GM19324 (cell line): Measurements from ENCODE around the gene SHROOM4.

ENCODE experiments used
- ATAC-seq: cut with Tn5 transposase; IDR thresholded peaks from one replicate; pipeline ENCODE4 v1.9.1; 2021; ENCODE audit warnings: mild to moderate bottlenecking, moderate library complexity; ENCODE audit not compliant: unreplicated experiment, low FRiP score

Gene SHROOM4

DNA sequence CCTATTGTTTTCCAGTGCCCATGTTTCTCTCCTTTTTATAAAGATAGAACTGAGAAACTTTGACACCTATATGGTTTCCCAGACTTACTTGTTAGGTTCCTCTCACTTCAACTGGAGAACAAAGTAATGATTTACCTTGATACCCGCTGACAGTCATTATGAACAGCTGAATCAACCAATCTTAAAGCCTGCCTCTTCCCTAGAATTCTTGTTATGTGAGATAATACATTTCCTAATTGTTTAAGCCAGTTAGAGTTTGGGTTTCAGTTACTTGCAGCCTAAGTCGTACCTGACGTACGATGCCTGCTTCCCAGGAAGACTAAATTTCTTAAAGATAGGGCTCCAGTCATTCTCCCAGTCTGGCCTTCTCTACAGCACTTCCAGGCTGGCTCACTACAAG is 97.3 kb downstream of the SHROOM4 start:
- ATAC-seq = no peak

DNA sequence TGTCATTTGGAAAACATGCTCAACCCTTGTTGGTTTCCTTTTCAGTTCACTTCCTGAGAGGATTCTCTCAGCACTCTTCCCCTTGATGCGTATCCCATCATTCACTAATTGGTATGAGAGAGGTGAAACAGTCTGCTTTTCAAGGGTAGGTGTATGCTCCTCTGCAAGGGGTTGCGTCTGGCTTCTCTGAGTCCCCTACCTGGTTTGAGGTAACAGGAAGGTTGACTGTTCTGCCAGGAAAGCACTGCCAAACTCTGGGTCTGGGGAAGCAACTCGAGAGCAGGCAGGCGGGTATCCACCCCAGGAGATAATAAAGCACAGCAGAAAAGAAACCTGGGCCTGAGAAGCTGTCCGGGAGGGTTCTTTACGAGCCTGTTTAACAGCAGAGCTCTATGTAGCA is 101.2 kb downstream of the SHROOM4 start:
- ATAC-seq = no peak

DNA sequence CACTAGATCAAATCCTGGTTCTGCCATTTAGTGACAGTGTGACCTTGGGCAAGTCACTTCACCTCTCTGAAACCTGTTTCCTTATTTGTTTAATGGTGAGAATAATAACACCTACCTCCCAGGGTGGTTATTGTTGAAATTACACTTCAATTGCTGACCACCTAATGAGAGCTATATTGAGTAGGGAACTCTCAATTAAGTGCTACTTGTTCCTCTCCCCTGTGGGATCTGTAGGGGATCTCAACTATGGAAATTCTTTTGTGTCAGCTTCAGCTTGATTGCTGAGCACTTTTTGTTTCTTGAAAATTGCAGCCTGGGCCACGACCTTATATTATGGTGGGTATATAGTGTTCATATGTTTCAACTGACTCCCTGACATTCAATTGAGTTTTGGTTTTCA is 102.1 kb downstream of the SHROOM4 start:
- ATAC-seq = no peak

DNA sequence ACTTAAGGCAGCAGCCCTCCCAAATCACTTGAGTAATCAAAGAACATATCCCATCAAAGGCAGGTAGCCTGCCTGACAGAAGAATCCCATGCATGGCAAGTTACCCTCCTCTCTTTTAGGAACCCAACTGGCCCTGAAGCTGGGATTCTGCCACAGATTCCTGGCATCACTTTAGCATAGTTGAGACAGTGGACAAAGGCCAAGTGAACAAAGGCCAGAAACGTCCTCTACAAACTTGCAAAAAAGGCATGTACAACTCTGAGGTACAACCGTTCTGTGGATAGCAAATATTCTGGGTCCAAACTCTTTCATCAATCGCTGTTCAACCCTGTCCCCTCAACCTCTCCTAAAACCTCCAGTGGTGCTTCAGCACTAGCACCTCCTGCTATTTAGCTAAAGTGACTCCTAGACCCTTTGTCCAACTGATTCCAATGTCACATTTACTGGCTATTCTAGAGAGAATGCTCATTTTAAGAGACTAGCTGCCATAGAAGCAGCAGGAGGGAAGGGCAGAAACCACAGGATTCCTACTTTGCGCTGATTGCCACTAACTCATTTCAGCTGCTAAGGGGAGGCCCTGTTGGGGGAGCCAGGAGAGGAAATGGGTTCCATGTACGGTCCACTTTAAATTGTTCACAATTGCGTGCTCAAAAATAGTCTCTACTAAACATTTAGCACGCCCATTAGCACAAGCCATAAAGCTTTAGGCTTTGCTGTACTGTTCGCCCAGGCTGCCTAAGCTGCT is 105.9 kb downstream of the SHROOM4 start:
- no peak for ATAC-seq

DNA sequence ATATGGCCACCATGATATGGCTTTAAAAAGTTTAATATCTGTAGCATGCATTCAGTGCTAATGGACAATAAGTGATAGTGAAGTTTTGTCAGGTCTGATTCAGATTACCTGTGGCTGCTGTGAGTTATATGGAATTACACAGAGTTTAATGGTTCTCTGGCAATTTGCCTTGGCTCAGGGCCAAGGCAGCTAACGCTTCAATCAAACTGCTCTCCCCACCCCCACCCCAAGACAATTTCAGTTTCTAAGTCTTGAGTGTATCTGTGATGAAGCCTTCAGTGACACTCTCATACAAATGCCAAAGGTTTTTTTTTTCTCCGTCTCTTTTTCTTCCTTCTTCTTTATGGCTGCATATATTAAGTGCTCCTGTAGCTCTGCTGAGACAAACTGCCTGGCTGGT is 106.6 kb downstream of the SHROOM4 start:
- ATAC-seq = no peak

DNA sequence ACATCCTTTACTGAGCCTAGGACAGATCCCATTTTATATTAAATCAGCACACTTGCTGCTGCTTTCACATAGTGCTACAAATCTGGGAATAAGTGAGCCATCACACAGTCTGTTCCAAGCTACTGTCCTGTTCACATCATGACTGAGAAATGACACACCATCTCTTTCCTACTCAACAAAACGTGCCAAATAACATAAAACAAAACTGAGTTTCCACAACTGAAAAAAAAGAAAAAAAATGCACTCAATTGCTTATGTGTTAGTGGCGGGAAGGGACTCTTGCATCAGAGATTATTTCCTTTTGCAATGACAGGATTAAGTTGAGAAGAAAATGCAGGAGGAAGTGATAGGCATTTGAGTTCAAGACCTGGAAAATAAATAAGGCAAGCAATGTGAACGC is 109.0 kb downstream of the SHROOM4 start:
- ATAC-seq = no peak

DNA sequence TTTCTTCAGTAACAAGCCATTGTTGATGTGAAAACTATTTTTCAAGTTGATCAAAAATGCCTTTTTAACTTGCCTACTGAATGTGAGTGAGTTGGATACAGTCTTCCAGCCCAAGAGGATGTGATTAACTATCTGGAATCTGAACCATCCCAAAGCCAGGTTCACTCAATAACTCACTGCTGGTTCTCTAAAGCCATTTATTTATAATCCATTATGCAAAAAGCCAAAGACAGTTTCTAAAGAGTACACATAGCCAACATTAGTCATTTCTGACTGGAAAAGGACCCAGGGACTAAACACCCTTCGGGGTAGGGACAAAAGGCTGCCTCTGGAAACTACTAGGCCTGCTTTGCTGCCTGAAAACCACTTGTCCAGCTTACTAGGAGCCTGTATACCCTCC is 109.6 kb downstream of the SHROOM4 start:
- ATAC-seq = no peak

DNA sequence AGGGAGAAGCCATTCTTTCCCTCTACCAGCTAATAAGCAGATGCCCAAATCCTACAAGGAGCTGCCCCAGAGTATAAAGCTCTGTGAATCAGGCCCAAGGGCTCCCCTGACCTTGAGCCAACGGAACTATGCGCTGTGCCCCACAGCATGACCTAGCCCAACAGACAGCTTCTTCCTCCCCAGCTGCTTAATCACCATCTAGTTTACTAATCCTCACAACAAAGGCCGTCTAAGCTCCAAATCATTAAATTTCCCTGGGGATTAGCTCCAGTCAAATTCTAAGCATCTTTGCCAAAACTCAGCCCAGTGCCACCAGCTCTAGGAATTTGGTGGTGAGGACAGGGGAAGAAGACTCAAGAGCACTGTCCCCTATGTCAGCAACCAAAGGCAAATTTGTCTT is 113.1 kb downstream of the SHROOM4 start:
- no peak for ATAC-seq

DNA sequence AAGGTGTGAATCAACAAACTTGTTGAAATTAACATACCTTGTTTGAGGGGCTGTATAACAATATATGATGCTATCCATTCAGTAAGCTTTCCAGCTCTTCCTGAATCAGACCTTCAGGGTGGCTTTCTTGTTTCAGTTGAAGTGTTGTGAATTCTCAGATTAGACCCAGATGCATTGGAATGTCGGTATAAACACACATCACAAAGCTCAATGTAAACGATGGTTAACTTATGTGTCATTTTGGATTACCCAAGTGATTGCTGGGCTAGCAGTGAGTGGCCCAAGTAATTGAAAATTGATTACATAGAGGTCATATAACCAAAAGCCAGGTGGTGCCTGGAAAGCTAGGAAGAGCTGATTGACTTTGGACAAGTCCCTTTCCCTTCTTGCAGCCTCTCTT is 115.0 kb downstream of the SHROOM4 start:
- ATAC-seq = no peak

DNA sequence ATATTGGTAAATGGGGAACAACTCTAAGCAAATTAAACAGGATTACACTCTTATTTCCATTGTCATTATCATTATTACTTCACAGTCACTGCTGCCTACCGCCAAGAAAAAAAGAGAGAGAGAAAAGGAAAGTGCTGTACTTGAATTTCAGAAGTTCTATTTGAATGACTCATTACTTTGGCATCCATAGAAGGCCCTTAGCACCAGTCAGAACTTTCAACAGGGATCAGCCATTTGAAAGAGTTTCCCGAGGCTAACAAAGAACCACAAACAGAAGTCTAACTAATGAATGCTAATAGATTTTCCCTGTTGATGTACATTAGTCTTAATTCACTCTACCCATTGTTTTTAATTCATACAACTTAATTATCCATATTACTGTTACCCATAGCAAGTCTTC is 116.3 kb downstream of the SHROOM4 start:
- no peak for ATAC-seq

DNA sequence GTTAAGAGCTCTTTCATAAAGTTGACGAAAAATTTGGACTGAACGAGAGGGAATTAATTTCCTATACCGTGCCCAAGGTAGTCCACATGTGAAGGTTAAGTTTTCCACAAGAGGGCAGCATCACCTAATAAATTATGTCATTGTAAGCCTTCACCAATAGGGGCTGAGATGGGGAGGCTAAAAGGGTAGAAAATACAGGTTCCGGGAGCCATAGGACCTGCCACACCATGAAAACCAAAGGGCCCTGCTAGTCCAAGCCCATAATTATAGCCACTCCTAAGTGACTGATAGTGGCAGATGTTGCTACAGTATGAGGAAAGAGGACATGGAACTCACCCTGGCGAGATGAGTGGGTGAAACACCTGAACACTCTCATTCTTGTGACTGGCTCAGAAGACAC is 122.2 kb downstream of the SHROOM4 start:
- peak; percentile 82 for ATAC-seq

DNA sequence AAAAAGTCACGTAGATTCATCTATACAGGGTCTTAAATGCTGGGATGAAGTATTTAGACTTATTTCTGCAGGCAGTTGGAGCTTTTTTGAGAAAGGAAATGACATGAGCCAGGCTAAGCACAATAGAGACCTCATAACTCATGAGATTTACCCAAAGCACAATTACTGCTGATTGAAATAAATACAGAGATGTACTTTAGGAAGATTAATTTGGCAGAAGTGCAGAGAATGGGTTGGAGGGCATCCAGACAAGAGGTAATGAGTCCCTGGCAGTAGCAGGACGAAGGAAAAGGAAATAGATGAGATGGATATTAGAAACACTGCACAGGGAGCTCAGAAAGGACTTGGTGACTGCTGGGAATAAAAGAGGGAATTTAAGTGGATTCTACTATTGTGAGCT is 129.1 kb downstream of the SHROOM4 start:
- no peak for ATAC-seq

DNA sequence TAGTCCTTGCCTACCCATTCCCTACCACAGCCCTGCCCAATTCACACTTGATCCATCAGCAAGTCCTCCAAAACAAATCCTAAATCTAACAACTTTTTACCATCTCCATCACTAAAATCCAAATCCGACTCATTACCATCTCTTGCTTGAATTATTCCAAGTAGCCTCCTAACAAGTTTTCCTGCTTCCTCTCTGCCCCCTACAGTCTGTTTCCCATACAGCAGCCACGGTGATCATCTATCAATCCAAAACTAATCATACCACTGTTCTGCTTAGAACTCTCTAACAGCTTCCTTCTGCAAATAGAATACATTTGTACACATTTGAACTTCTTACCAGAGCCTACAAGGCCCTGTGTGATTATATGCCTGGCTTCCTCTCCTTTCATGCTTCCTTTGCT is 133.0 kb downstream of the SHROOM4 start:
- ATAC-seq = no peak

DNA sequence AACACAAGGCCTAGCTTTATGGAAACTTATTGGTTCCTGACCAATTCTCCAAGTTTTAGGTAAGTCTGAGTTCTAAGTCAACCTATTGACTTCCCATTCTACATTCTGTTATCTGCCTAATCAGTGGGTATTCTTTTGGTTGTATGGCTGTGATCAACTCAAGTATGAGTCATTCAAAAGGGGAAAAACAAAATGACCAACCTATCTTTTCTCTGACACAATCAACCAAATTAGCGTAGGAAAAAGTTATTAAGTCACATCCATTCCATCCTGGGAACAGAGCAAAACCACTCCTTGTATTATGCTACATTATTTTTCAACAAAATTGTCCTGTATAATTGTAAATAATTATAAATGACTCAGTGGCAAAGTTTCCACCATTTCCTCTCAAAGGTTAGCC is 136.2 kb downstream of the SHROOM4 start:
- ATAC-seq = no peak

DNA sequence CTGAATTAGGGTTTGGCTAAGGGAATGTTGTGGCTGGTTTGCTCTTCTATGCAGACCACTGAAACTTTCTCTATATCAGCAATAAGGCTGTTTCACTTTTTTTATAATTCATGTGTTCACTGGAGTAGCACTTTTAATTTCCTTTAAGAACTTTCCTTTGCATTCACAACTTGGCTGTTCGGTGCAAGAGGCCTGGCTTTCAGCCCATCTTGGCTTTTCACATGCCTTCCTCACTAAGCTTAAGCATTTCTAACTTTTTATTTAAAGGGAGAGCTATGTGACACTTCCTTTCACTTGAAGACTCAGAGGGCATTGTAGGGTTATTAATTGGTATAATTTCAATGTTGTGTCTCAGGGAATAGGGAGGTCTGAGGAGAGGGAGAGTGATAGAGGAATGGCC is 142.3 kb downstream of the SHROOM4 start:
- no peak for ATAC-seq

DNA sequence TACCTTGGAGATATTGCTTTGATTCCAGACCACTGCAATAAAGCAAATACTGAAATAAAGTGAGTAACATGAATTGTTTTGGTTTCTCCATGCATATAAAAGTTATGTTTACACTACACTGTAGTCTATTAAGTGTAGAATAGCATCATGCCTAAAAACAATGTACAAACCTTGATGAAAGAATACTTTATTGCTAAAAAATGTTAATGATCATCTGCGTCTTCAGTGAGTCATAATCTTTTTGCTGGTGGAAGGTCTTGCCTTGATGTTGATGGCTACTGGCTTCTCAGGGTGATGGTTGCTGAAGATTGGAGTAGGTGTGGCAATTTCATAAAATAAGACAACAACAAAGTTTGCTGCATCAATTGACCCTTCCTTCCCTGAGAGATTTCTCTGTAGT is 145.1 kb downstream of the SHROOM4 start:
- no peak for ATAC-seq

DNA sequence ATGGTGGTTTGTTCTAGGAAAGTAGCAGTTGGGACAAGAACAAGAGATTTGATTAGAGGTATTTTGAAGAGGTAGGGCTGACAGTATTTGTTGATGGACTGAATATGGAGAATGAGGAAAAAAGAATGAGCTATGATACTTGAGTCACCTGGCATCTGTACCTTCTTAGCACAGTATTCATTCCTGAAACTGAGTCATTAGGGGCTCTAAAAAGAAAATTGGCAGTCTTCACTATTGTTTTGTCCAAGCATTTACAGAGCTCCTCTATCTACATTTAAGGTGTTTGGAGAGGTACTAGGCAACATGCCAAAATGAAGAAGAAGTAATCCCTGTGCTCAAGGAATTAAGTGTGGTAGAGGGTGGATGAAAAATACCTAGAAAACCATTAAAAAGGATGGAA is 165.8 kb downstream of the SHROOM4 start:
- no peak for ATAC-seq

DNA sequence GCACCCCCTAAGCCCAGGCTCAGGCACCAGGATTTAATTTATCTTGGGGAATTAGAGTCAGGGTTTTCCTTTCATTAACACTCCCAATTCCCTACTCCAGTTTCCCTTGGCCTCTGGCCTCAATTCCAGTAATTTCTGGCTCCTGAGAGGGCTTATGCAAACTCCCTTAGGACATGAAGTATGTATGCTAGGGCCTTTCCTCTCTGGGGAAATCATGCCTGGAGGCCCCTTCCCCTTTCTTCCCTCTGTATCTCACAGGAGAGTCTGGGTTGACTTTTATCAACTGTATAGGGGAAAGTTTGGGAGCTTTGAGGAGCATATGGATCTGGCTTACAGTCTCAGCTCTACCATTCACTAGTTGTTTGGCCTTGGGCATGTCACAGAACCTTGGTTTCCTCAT is 169.5 kb downstream of the SHROOM4 start:
- no peak for ATAC-seq

DNA sequence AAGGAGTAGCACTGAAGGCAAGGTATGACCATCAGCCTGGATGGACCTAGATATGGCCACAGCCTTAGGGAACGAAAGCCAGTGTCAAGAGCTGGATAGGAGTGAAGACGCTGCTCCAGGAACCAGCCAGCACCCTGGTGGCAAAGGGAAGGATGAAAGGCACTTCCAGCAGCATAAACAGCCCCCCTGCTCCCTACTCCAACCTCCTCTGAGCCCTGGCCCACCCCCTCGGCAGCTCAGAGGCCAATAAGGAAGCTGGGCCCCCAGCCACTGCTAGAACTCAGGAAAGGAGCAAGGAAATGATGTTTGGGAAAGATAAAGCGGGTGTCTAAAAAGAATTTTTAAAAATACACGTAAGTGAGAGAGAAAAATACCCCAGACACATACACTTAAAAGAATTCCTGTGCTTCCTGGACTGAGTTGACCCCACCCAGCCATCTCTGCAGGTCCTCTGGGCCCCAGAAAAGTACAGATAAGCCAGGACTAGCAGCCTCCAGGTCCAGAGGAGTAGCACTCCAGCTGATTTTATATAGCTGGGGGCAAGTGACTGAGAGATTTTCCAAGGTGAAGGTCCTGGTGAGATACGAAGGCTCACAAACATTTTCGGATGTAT is 170.4 kb downstream of the SHROOM4 start:
- no peak for ATAC-seq

DNA sequence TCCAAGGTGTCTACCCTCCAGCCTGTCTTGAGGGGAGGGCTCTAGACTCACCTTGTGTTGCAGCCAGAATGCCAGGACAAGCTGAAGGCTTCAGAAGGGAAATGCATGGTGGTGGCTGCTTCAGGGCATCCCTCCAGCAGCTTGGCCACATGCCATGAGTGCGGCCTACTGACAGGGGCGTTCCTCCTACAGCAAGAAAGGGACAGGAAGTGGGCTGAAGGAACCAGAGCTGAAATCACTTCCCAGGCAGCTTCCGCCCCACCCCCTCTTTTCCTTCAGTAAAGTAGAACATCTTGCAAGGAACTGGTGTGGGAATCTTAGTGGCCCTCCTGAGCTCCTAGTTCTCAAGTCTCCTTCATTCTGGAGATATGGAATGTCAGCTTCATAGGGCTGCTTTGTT is 175.9 kb downstream of the SHROOM4 start:
- no peak for ATAC-seq

DNA sequence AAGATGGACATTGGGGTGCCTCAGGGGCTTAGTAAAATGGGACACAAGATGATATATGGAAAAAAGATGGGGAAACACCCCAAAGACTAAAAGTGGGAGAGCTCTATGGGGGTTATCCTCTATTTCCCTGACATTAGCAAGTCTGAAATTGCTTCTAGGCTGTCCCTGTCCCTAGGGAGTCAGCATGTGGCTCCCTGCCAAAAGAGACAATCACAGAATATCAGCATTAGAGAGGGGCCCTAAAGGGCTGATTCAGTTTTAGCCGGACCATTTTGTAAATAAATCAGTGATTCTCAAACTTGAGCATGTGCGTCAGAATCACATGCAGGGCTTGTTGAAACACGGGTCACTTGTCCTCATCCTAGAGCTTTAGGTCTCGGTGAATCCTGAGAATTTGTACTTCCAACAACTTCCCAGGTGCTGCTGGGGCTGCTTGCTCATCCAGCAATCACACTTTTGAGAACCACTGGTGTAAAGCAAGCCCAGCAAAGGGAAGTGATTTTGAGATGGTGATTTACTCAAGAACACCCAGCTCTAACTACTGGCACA is 178.1 kb downstream of the SHROOM4 start:
- no peak for ATAC-seq

DNA sequence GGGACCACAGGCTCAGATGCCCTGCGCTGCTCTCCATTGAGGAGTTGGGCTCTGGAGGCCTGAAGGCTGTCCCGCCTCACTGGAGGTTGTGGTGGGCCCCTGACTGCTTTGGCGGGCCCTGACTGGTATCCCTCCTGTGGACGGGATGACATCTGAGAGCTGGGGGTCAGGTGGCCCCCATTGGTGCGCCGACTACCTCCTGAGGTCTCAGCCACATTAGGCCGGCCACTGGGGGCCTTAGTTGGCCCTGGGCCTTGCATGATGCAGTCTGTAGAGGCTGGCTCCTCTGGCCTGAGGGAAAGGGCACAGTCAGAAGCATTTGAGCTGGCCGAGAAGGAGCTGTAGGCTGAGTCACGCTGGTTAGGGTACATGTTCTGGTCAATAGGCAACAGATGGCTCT is 178.8 kb downstream of the SHROOM4 start:
- no peak for ATAC-seq
